HG03571 (cell line): ENCODE measurements around the gene FAM124A.

Experiments
- ATAC-seq: cut with Tn5 transposase; IDR thresholded peaks from one replicate; pipeline ENCODE4 v1.9.1; 2021; ENCODE audit not compliant: unreplicated experiment

Gene FAM124A

GRCh38 chr13:51303063-51303552 lies 80.9 kb downstream of the FAM124A start:
- ATAC-seq: no peak

GRCh38 chr13:51303882-51304281 lies 81.7 kb downstream of the FAM124A start:
- no peak for ATAC-seq

- no peak for ATAC-seq
Measured at GRCh38 chr13:51305271-51305967, 83.2 kb downstream of the FAM124A start.

GRCh38 chr13:51308781-51309180 lies 86.6 kb downstream of the FAM124A start:
- ATAC-seq: no peak

GRCh38 chr13:51311231-51311630 lies 89.0 kb downstream of the FAM124A start:
- ATAC-seq: no peak

- no peak for ATAC-seq
Measured at GRCh38 chr13:51311957-51312520, 89.8 kb downstream of the FAM124A start.

GRCh38 chr13:51313619-51314018 lies 91.4 kb downstream of the FAM124A start:
- ATAC-seq: no peak

- no peak for ATAC-seq
Measured at GRCh38 chr13:51317262-51317661, 95.1 kb downstream of the FAM124A start.

- ATAC-seq: no peak
Measured at GRCh38 chr13:51318015-51318414, 95.8 kb downstream of the FAM124A start.

- ATAC-seq: no peak
Measured at GRCh38 chr13:51318876-51319275, 96.7 kb downstream of the FAM124A start.

- ATAC-seq: no peak
Measured at GRCh38 chr13:51321836-51322235, 99.6 kb downstream of the FAM124A start.

- ATAC-seq: no peak
Measured at GRCh38 chr13:51322826-51323225, 100.6 kb downstream of the FAM124A start.

GRCh38 chr13:51323824-51324511 lies 101.8 kb downstream of the FAM124A start:
- no peak for ATAC-seq

GRCh38 chr13:51324714-51325420 lies 102.7 kb downstream of the FAM124A start:
- ATAC-seq: no peak

- ATAC-seq: no peak
Measured at GRCh38 chr13:51325837-51326236, 103.6 kb downstream of the FAM124A start.

GRCh38 chr13:51326777-51327176 lies 104.6 kb downstream of the FAM124A start:
- no peak for ATAC-seq

GRCh38 chr13:51327961-51328360 lies 105.8 kb downstream of the FAM124A start:
- ATAC-seq: no peak

GRCh38 chr13:51328488-51328887 lies 106.3 kb downstream of the FAM124A start:
- ATAC-seq: no peak

GRCh38 chr13:51329606-51330005 lies 107.4 kb downstream of the FAM124A start:
- ATAC-seq: no peak

GRCh38 chr13:51330791-51331190 lies 108.6 kb downstream of the FAM124A start:
- no peak for ATAC-seq

GRCh38 chr13:51331354-51331861 lies 109.2 kb downstream of the FAM124A start:
- ATAC-seq: no peak
